G401 (cell line): ENCODE results near the gene NPLOC4. TPM values are rescaled to one million over a fixed set of nuclear protein-coding genes. Genes with fewer than 3 reads are reported as not detected.

Source experiments
- DNase-seq: peaks from one replicate; pipeline ENCODE4 v3.0.0-alpha.2; 2015; ENCODE audit warnings: low spot score
- in situ Hi-C: cut with HindIII; loops from 2 replicates; pipeline ENCODE4 v1.10.0; 2016; ENCODE audit warnings: low sequenced_read_pairs, mixed read lengths
- total RNA-seq: library from RNA; depleted of rRNA; stranded (reverse); fragments of >200 nt; shearing (Covaris generic); gene quantifications from 2 replicates; pipeline ENCODE4 v1.2.3, GENCODE V29; 2014

Gene NPLOC4
- total RNA-seq, 1 experiment from 2014 or later = 110 TPM

DNA sequence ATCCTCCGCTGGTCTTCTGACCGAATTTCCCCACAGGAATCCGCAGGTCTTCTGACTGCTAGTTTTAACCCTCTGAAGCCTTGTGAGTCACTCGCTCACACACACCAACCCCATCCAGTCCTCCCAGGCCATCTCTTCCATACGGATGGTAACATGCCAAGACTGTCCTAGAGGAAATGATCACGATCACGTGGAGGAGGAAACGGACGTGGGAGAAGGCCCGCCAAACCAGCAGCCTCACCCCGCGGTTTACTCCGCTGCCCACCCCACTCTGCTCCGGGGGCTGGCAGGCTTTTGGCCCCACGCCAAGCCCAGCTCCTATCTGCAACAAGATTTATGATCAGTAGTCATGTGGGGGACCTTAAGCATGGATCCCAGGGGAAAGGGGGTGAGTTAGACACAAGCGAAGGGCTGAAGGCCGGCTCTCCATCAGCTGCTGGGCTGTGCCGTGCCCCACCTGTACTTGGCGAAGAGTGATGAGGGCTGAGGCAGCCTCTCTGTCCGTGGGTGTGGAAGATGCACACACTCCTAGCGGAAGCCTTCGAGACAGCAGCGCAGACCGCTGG is 83.2 kb downstream of the NPLOC4 start:
- in situ Hi-C loops = no loop called here

GRCh38 chr17:81553018-81553615 is 83.8 kb downstream of the NPLOC4 start:
- peak; percentile 88 for DNase-seq
- in situ Hi-C loops = no loop called here

More for the DNA sequence above, 83.2 kb downstream of the NPLOC4 start:
- DNase-seq = peak; percentile 55

- peak; percentile 75 for DNase-seq
Observed at GRCh38 chr17:81552244-81553017, 84.5 kb downstream of the NPLOC4 start, which contains the start of gene FAAP100. Gene FAAP100, minus strand, starts transcription at chr17:81552353. Its CDS starts 23 bp downstream, at chr17:81552330.

GRCh38 chr17:81551458-81552243 is 85.3 kb downstream of the NPLOC4 start:
- in situ Hi-C loops = no loop called here
- DNase-seq = no peak

More at GRCh38 chr17:81552244-81553017, 84.5 kb downstream of the NPLOC4 start, which contains the start of gene FAAP100:
- in situ Hi-C loops = no loop called here

GRCh38 chr17:81550830-81551457 is 86.0 kb downstream of the NPLOC4 start:
- in situ Hi-C loops = no loop called here
- no peak for DNase-seq

DNA sequence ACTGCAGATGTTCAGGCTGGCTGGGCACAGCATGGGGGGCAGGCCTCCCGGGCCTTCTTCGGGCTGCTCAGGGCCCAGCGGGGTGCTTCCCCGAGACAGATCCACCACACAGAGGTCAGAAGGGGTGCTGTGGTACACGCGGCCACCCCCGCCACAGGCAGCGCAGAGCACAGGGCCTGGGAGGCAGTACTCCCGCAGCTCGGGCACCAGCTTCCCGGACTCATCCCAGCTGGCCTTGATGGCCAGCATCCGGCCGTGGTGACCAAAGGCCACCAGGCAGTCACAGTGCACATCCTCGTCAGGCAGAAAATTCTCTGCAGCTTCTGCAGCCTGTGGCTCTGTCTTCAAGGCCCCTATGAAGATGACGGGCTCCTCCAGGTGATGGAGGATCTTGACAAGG is 86.6 kb downstream of the NPLOC4 start:
- no peak for DNase-seq
- in situ Hi-C loops = no loop called here

DNA sequence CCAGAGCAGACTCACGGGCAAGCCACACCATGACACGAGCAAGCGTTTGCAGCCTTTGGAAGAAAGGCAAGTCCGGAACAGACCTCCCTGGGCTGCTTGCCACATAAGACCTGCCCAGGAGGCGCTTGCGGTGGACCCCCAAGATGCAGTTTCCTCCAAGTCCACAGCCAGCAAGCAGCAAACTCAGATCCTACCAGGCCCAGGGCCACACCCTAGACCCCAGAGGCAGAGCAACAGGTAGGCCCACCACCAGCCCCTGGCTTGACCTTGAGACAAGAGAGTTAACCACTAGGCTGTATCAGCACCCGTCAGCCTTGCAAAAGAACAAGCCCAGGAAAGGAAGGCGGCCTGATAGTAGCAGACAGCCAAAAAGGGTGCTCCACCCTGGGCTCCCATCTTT is 87.1 kb downstream of the NPLOC4 start:
- in situ Hi-C loops = no loop called here
- no peak for DNase-seq

DNA sequence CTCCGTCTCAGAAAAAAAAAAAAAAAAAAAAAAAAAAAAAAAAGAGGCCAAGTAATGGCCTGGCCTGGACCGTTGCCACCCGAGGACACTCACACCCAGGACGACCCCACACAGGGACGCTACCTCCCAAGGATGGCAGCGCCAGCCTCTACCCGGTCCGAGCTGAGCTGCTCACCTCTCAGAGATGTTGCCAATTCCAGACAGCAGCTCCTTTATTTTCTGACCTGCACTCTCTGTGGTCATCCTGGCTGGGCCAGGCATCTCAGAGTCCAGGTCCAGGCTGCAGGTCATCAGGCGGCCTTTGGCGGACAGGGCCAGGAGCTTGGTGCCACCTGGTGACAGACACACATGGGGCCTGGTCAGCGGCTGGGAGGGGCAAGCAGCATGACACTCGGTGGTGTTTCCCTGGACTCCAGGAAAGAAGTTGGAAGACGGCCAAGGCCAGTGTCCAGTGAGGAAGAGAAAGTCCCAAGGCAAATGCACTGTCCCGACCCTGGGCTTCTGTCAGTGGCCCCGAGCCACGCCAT is 87.8 kb downstream of the NPLOC4 start:
- in situ Hi-C loops = no loop called here
- peak; percentile 57 for DNase-seq

DNA sequence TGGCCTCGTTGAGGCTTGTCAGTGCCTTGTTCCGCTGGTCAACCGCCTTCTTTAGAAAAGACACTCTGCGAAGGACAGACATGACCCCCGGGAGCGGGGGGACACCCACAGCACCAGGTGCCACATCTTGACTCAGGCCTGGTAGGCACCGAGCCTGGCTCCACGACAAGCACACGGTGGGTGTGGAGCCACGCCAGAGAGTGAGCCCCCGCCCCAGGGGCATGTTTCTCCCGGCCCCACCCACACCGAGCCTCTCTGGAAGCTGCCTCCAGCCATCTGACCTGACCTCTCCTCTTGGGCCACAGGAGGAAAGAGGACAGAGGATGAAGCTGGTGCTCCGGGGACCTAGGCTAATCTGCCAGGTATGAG is 89.3 kb downstream of the NPLOC4 start:
- no peak for DNase-seq
- in situ Hi-C loops = no loop called here

GRCh38 chr17:81546906-81547613 is 89.9 kb downstream of the NPLOC4 start:
- in situ Hi-C loops = no loop called here
- DNase-seq = no peak

DNA sequence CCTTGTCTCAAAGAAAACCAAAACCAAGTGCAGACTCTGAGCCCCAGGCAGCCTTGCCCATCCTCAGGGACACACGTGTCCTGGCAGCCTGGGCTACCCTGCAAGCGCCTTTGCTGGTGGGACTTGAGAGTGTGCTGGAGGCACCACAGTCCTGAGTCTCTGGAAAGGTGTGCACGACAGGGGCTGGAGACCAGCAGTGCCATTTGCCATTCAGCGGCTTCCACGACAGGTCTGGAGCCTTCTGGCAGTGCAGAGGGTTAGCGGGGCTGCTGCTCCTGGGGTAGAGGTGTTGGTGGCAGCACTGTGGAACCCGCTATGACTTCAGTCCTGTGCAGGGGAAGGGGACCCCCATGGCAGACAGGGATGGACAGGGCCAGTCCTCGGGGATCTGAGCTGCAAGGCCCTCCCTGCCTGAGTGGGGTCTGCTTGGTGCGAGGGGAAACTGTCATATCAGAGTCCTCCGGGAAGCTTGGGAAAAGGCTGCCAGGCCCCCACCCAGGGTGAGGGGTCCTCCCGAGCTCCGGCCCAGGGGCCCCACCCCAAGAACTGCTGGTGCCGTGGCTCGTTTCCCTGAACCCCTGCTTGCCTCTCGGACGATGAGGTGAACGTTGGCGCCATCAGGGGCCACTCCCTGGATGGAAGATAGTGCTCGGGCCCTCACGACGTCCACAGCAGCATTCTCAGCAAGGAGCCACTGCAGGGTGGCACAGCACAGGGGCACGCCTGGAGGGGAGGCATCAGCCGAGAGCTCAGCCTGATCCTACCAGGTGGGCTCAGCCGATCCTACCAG is 91.6 kb downstream of the NPLOC4 start:
- no peak for DNase-seq
- in situ Hi-C loops = no loop called here

- DNase-seq = no peak
Observed at GRCh38 chr17:81544281-81544974, 92.5 kb downstream of the NPLOC4 start.

DNA sequence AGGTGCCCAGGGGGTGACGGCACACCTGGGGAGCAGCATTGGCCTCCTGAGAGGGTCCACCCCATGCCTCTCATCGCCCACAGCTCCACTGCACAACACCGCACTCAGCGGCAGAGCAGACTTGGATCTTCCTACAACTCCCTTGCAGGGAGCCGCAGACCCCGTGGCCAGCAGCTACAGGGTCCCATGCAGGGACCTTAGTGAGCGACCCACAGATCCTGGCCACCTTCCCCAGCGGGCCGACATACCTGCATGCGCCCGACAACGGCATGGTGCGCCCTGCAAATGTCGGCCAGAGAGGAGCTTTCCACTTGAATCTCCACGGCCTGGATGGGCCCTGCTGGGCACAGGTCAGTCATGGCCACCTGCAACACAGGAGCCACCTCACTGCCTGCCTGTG is 93.2 kb downstream of the NPLOC4 start:
- in situ Hi-C loops = no loop called here
- DNase-seq = no peak

More at GRCh38 chr17:81544281-81544974, 92.5 kb downstream of the NPLOC4 start:
- in situ Hi-C loops = no loop called here

DNA sequence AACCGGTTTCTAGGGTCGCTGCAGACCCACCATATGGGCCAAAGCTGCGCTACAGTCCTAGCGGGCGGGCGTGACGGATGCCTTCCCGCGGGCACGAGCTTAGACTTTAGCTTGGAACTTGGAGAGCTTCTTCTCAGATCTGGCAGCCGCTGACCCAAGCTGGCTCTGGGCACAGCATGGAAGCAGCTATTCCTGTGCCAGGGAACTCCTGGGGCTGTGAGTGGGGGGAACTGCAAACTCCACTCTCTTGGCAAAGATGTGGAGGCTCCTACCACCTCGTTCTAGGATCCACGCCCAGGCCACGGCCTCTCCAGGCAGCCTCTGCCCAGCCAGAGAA is 93.6 kb downstream of the NPLOC4 start:
- in situ Hi-C loops = no loop called here
- DNase-seq = peak; percentile 54

DNA sequence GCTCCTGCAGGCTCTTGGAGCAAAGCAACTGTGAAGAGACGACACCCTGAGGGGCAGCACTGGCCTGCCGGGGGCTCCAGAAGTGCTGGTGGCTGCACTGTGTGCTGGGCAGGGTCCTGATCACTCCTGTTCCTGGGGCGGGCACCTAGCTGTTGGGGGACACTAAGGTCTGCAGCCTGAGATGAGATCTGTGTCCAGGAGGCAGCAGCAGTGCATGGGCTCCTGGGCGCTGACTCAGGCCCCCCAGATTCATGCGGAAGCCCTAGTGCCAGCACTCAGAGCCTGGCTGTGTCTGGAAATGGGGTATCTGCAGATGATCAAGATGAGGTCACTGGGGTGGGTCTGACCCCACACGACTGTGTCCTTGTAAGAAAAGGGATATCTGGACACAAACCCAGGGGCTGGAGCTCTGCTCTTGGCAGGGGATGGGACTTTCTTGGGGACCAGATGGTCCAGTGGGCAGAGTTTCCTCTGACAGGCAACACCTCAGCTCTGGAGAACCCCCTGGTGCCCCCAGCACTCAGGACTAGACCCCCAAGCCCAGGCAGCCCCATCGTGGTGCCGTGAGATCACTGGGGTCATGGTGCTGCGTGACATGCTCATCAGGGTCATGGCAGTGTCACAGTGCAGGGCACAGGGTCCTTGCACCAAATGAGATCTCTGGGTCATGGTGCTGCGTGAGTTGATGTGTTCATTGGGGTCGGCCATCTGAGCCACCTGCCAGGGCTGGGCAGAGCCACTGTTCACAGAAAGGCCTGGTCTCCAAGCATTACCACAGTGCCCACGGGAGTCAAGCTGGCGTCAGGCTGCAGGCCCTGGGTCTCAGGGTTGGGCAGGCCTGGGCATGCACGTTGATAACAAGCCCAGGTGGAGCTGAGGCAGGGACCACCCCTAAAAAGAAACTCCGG is 94.2 kb downstream of the NPLOC4 start:
- in situ Hi-C loops = no loop called here

DNA sequence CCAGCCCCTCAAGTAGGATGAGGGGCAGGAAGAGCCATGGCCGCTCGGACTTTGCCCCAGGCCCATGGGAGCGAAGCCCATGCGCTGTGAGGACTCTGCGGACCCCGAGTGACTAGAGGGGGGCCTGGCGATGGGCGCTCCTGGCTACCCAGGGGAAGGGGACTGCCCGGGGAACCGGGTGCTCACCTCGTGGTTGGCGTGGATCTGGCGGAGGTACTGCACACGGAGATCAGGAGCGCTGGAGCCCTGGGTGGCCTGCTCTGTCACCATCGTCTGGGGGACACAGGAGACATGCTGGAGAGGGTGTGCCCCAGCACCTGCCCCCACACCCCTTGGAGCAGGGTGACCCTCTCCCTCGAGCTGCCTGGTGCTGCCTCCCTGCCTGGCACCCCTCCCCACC is 95.8 kb downstream of the NPLOC4 start:
- in situ Hi-C loops = no loop called here
- DNase-seq = no peak

More for the DNA sequence above, 94.2 kb downstream of the NPLOC4 start:
- no peak for DNase-seq
